ENCODE data around the gene PLEKHA7.

GRCh38 chr11:16781936-16782919 is 232.0 kb downstream of the PLEKHA7 start:
- TF ChIP-seq EZH2 (IDR thresholded peaks at IDR 0.05; ENCODE audit: insufficient read depth, poor library complexity, severe bottlenecking) (no peak), EZH2phosphoT487 (IDR thresholded peaks at IDR 0.05; ENCODE audit: insufficient read depth, low read depth) (no peak)
